ENCODE measurements around the gene CYTH2.

The CYTH2 gene

DNA sequence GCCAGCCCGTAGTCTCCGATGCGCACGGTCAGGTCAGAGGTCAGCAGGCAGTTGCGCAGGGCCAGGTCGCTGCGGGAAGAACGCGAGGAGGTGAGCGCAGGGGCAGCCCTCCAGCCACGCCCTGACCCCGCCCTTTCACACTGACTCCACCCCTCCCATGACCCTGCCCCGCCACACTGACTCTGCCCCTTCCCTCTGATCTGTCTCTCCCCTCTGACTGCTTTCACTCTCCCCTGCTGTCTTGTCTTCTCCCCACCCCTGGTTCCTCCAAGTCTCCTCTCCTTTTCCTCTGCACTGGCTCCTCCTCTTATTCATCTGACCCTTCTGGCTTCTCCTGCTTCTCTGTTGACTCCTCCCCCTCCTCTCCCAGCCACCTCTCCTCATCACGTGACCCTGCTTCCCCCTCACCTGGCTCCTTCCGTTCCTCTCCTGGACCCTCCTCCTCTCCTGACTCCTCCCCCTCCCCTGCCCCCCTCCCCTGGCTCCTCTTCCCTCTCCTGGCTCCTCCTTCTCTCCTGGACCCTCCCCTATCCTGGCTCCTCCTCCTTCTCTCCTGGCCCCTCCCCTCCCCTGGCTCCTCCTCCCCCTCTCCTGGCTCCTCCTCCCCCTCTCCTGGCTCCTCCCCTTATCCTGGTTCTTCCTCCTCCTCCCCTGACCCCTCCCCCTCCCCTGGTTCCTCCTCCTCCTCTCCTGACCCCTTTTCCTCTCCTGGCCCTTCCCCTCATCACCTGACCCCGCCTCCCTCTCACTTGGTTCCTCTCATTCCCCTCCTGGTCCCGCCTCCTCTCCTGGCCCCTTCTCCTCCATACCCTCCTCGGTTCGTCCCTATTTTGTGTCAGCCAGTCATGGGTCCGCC is 32.6 kb downstream of the CYTH2 start:
- TF ChIP-seq, protein P1, sequence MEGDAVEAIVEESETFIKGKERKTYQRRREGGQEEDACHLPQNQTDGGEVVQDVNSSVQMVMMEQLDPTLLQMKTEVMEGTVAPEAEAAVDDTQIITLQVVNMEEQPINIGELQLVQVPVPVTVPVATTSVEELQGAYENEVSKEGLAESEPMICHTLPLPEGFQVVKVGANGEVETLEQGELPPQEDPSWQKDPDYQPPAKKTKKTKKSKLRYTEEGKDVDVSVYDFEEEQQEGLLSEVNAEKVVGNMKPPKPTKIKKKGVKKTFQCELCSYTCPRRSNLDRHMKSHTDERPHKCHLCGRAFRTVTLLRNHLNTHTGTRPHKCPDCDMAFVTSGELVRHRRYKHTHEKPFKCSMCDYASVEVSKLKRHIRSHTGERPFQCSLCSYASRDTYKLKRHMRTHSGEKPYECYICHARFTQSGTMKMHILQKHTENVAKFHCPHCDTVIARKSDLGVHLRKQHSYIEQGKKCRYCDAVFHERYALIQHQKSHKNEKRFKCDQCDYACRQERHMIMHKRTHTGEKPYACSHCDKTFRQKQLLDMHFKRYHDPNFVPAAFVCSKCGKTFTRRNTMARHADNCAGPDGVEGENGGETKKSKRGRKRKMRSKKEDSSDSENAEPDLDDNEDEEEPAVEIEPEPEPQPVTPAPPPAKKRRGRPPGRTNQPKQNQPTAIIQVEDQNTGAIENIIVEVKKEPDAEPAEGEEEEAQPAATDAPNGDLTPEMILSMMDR (conservative IDR thresholded peaks at IDR 0.05; ENCODE audit: low read depth, low read length) = no peak
- DNase-seq (ENCODE audit: low read depth) = peak; percentile 36
- peak overlapping the region; percentile 30 for H3K4me3 ChIP-seq (ENCODE audit: low read length)

DNA sequence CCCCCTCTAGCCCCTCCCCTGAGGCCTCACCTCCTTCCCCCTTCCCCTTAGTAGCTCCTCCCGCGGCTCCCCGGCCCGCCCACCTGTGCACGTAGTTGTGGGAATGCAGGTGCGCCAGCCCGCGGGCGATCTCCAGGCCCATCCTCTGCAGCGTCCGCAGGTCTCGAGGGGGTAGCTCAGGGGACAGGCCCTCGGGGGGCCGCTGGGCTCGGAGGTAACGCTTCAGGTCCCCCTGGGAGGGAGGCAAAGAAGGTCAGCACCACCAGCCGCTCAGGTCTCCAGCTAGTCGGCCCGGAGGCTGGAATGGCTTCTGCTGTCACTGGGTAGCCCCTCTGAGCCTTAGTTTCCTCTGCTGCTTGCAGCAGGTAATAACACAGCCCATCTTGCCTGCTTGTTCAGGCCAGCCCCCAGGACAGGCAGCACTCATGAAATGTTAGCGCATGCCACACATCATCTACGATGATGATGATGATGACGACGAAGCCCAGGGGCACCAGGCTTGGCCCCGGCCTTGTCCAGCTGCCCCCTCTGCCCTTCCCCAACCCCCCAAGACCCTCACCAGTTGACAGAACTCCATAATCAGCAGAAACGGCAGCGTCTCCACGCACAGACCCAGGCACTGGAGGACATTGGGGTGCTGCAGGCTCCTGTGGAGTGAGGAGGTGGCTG is 33.3 kb downstream of the CYTH2 start:
- no peak for DNase-seq (ENCODE audit: low read depth)
- TF ChIP-seq, protein P1 (conservative IDR thresholded peaks at IDR 0.05; ENCODE audit: low read depth, low read length) = no peak
- peak overlapping the region; percentile 20 for H3K4me3 ChIP-seq (ENCODE audit: low read length)

DNA sequence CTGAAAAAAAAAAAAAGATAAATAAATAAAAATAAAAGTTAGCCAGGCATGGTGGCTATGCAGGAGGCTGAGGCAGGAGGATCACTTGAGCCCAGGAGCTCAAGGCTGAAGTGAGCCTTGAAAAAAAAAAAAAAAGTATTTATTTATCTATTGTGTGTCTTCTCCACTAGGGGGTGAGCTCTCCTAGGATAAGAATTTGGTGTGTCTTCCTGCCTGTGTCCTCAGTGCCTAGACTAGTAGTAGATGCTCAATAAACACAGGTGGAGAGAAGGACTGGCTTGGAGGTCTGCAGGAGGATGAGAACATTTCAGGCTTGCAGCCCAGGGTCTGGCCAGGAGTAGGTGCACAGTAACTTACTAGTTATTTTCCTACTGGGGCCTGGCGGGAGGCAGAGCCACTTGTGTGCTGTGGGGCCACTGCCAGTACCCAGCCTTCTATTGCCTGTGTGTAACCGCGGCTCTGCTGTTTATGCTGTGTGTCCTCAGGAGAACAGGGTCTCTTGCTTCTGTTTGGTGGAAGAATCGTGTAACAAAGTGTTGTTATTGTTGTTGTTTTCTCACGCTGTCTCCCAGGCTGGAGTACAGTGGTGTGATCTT is 37.1 kb downstream of the CYTH2 start:
- no peak for DNase-seq (ENCODE audit: low read depth)
- TF ChIP-seq, protein P1 (conservative IDR thresholded peaks at IDR 0.05; ENCODE audit: low read depth, low read length) = peak; percentile 48
- H3K4me3 ChIP-seq (ENCODE audit: low read length) = no peak overlapping the region

DNA sequence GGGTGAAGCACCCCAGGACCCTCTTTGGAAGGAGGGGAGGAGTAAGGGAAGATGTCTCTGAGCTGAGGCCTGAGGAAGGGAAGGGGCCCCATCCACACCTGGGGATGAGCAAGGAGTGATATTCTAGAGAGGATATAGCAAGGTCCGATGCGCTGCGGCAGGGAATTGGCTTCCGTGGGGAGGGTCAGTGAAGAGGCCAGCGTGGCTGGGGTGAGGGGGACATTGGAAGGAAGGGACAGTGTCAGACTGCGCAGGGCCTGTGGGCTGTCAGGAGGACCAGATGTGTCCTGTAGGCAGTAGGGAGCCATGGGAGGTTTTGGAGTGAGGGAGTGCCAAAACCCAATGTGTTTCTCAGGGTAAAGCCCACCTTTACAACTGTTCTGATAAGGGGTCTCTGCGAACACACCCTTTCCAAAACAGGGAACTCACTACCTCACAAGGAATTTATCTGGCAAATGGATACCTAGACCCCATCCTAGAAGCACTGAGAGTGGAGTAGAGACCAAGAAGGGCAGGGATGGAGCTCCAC is 38.8 kb downstream of the CYTH2 start:
- DNase-seq (ENCODE audit: low read depth) = no peak
- TF ChIP-seq, protein P1 (conservative IDR thresholded peaks at IDR 0.05; ENCODE audit: low read depth, low read length) = no peak
- no peak overlapping the region for H3K4me3 ChIP-seq (ENCODE audit: low read length)

DNA sequence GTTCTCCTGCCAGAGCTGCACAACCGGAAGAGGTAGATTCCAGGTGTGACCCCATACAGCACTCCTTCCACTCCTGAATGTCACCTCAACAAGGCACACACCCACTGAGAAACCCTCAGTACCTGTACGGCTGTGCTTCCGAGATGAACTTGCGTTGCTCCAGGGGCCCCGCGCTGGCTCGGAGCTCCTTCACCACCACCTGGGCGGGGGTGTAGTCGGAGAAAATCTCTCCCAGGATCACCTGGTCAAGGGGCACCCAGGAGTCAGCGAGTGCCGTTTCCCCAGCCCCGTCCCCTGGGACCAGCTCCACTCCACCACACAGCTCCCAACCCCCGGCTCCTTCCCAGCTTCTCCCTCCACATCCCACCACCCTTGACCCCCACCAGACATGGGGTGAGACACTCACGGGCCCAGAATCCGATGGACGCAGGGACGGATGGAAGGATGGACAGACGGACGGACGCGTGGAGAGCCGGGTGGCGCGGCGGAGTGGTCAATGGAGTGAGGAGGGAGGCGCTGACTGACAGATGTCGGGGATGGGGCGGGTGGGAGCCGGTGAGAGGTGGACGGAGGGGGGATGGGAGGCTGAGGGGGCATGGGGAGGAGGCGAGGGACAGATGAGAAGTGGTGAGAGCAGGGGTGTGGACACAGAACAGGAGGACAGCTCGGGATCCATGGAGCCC is 39.7 kb downstream of the CYTH2 start:
- no peak overlapping the region for H3K4me3 ChIP-seq (ENCODE audit: low read length)
- TF ChIP-seq, protein P1 (conservative IDR thresholded peaks at IDR 0.05; ENCODE audit: low read depth, low read length) = no peak
- no peak for DNase-seq (ENCODE audit: low read depth)

DNA sequence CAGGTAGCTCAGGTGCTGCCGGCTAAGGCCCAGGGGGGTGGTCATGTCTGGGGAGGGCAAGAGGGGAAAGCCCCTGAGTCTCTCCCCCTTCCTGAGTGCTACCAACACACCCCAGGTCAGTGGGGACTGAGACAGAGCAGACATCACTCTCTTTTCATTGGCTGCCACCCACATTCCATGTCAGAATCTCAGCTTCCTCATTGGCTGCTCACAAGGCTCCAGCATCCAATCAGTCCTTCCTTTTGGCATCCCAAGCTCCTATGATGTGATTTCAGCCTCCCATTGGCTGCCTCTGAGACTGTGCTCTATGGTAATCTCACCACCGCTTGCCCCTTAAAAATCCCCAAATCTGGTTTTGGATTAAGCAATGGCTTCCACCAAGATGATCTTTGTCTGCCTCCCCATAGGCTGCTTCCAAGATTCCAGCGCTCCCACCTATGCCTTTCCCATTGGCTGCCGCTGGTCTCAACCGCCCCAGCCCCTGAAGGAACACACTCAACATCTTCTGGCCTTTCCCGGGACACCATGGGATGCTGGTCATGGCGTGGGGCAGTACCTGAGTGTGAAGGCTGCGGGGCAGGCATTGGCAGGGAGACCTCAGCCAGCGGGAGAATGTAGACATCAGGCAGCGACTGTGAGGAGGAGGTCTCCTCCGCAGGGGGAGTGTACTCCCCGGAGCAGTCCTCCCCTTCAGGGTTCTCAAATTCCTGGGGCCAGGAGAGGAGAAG is 40.5 kb downstream of the CYTH2 start:
- TF ChIP-seq, protein P1 (conservative IDR thresholded peaks at IDR 0.05; ENCODE audit: low read depth, low read length) = no peak
- H3K4me3 ChIP-seq (ENCODE audit: low read length) = no peak overlapping the region
- DNase-seq (ENCODE audit: low read depth) = no peak
